ENCODE data around the gene DERL3.
"Not testable (repeated sequence)": the region's sequence is repeated elsewhere in the genome, so short reads cannot be mapped to it uniquely, and the experiment has no call there.

- not testable (repeated sequence) for TF ChIP-seq CTCF (optimal IDR thresholded peaks at IDR 0.05 in 1 of 3, IDR thresholded peaks at IDR 0.05 in 1 of 3, conservative IDR thresholded peaks at IDR 0.05 in 1 of 3; ENCODE audit: extremely low read depth in 1 of 3, insufficient read depth in 2 of 3, low read length in 3 of 3); EZH2 (IDR thresholded peaks at IDR 0.05; ENCODE audit: low read length)
These were observed 21.4 kb upstream of the DERL3 start for GRCh38 chr22:23860187-23860586.
